Measurements from ENCODE around the gene CMC2.

CMC2 gene

GRCh38 chr16:80971819-80972218, 34.9 kb downstream of the CMC2 start:
- H3K79me2 ChIP-seq (ENCODE audit: insufficient read depth, low read length), result no peaks in the 10 kb centered on the region
- TF ChIP-seq CTCF (IDR thresholded peaks at IDR 0.05; ENCODE audit: insufficient read depth, low read length, poor library complexity, severe bottlenecking) (no peak), EZH2phosphoT487 (conservative IDR thresholded peaks at IDR 0.05; ENCODE audit: low read length) (no peak)
- no peak overlapping the region for H3K9ac ChIP-seq (ENCODE audit: low read length)
- no peaks in the 10 kb centered on the region for H3K9me2 ChIP-seq (replicated peaks; ENCODE audit: insufficient read depth, low read length)
- no peaks in the 10 kb centered on the region for H3K27me3 ChIP-seq (ENCODE audit: low read length)
- no peak overlapping the region for H3K4me2 ChIP-seq (ENCODE audit: low read depth, low read length, poor library complexity, severe bottlenecking)
- no peaks in the 10 kb centered on the region for H3K9me3 ChIP-seq (ENCODE audit: insufficient read depth, low read length)
- H4K20me1 ChIP-seq (ENCODE audit: low read depth, low read length), result no peaks in the 10 kb centered on the region
- no peak overlapping the region for H2AFZ ChIP-seq (ENCODE audit: low read depth, low read length, severe bottlenecking)
- H3K36me3 ChIP-seq (ENCODE audit: low read length), result 0 out of 2 replicates have a peak, but pooled peaks cover 6% of the 10 kb centered on the region
- H3F3A ChIP-seq (ENCODE audit: insufficient read depth), result no peaks in the 10 kb centered on the region
- H3K27ac ChIP-seq (ENCODE audit: low read depth, low read length), result no peak overlapping the region
- no peak overlapping the region for H3K4me3 ChIP-seq (ENCODE audit: insufficient read depth, low read length, poor library complexity, severe bottlenecking)

GRCh38 chr16:80969114-80969484, 37.6 kb downstream of the CMC2 start:
- no peak overlapping the region for H3K4me3 ChIP-seq (ENCODE audit: insufficient read depth, low read length, poor library complexity, severe bottlenecking)
- TF ChIP-seq CTCF (IDR thresholded peaks at IDR 0.05; ENCODE audit: insufficient read depth, low read length, poor library complexity, severe bottlenecking) (no peak), EZH2phosphoT487 (conservative IDR thresholded peaks at IDR 0.05; ENCODE audit: low read length) (no peak)
- no peaks in the 10 kb centered on the region for H4K20me1 ChIP-seq (ENCODE audit: low read depth, low read length)
- no peaks in the 10 kb centered on the region for H3F3A ChIP-seq (ENCODE audit: insufficient read depth)
- no peak overlapping the region for H3K4me2 ChIP-seq (ENCODE audit: low read depth, low read length, poor library complexity, severe bottlenecking)
- H3K9me2 ChIP-seq (replicated peaks; ENCODE audit: insufficient read depth, low read length), result no peaks in the 10 kb centered on the region
- H3K27me3 ChIP-seq (ENCODE audit: low read length), result no peaks in the 10 kb centered on the region
- H3K9me3 ChIP-seq (ENCODE audit: insufficient read depth, low read length), result no peaks in the 10 kb centered on the region
- H3K79me2 ChIP-seq (ENCODE audit: insufficient read depth, low read length), result no peaks in the 10 kb centered on the region
- H3K36me3 ChIP-seq (ENCODE audit: low read length), result no peaks in the 10 kb centered on the region
- no peak overlapping the region for H3K27ac ChIP-seq (ENCODE audit: low read depth, low read length)
- H2AFZ ChIP-seq (ENCODE audit: low read depth, low read length, severe bottlenecking), result no peak overlapping the region
- H3K9ac ChIP-seq (ENCODE audit: low read length), result no peak overlapping the region

- Histone ChIP-seq H3K36me3 (ENCODE audit: low read length) (no peaks in the 10 kb centered on the region), H3K4me2 (ENCODE audit: low read depth, low read length, poor library complexity, severe bottlenecking) (no peak overlapping the region), H3K9me3 (ENCODE audit: insufficient read depth, low read length) (no peaks in the 10 kb centered on the region), H3K79me2 (ENCODE audit: insufficient read depth, low read length) (no peaks in the 10 kb centered on the region), H3K27me3 (ENCODE audit: low read length) (no peaks in the 10 kb centered on the region), H3K9me2 (replicated peaks; ENCODE audit: insufficient read depth, low read length) (no peaks in the 10 kb centered on the region), H3K9ac (ENCODE audit: low read length) (no peak overlapping the region), H3F3A (ENCODE audit: insufficient read depth) (no peaks in the 10 kb centered on the region), H4K20me1 (ENCODE audit: low read depth, low read length) (no peaks in the 10 kb centered on the region), H3K27ac (ENCODE audit: low read depth, low read length) (no peak overlapping the region), H3K4me3 (ENCODE audit: insufficient read depth, low read length, poor library complexity, severe bottlenecking) (no peak overlapping the region), H2AFZ (ENCODE audit: low read depth, low read length, severe bottlenecking) (no peak overlapping the region)
- no peak for TF ChIP-seq EZH2phosphoT487 (conservative IDR thresholded peaks at IDR 0.05; ENCODE audit: low read length)
- TF ChIP-seq CTCF (IDR thresholded peaks at IDR 0.05; ENCODE audit: insufficient read depth, low read length, poor library complexity, severe bottlenecking), result no peak
Observed at GRCh38 chr16:80968386-80969113, 38.1 kb downstream of the CMC2 start.

Data from SU-DHL-6 (cell line).